HuH-7 (cell line): ENCODE data around the gene WDR86.

Source experiments
- DNase-seq: peaks from one replicate; pipeline ENCODE4 v3.0.0; 2011; ENCODE audit warnings: low spot score

WDR86 gene

GRCh38 chr7:151390598-151391357 is 19.1 kb downstream of the WDR86 start:
- DNase-seq, result no peak

GRCh38 chr7:151389768-151390597 is 19.9 kb downstream of the WDR86 start:
- DNase-seq, result no peak

GRCh38 chr7:151389096-151389767 is 20.6 kb downstream of the WDR86 start:
- DNase-seq, result no peak

- DNase-seq, result no peak
Measured at GRCh38 chr7:151388430-151388829, 21.4 kb downstream of the WDR86 start.

GRCh38 chr7:151388007-151388297 is 21.9 kb downstream of the WDR86 start:
- no peak for DNase-seq

GRCh38 chr7:151387161-151388006 is 22.5 kb downstream of the WDR86 start:
- no peak for DNase-seq

- DNase-seq, result no peak
Measured at GRCh38 chr7:151386301-151387160, 23.3 kb downstream of the WDR86 start.

GRCh38 chr7:151385626-151386300 is 24.1 kb downstream of the WDR86 start:
- DNase-seq, result no peak

GRCh38 chr7:151384776-151385625 is 24.8 kb downstream of the WDR86 start:
- no peak for DNase-seq

- no peak for DNase-seq
Measured at GRCh38 chr7:151384352-151384697, 25.5 kb downstream of the WDR86 start.

GRCh38 chr7:151383638-151384351 is 26.0 kb downstream of the WDR86 start:
- no peak for DNase-seq

- DNase-seq, result no peak
Measured at GRCh38 chr7:151382079-151382885, 27.6 kb downstream of the WDR86 start.

- no peak for DNase-seq
Measured at GRCh38 chr7:151381348-151382078, 28.3 kb downstream of the WDR86 start.

- DNase-seq, result no peak
Measured at GRCh38 chr7:151381098-151381347, 28.8 kb downstream of the WDR86 start.

GRCh38 chr7:151380199-151381097 is 29.4 kb downstream of the WDR86 start:
- DNase-seq, result no peak

- DNase-seq, result no peak
Measured at GRCh38 chr7:151379534-151380198, 30.2 kb downstream of the WDR86 start.
